ENCODE measurements around the gene DNAJC7.
A peak's percentile ranks its signal among the peaks of the same experiment; 100 is the strongest.

GRCh38 chr17:42016941-42017865, at the start of gene DNAJC7:
- TF ChIP-seq, protein P1, sequence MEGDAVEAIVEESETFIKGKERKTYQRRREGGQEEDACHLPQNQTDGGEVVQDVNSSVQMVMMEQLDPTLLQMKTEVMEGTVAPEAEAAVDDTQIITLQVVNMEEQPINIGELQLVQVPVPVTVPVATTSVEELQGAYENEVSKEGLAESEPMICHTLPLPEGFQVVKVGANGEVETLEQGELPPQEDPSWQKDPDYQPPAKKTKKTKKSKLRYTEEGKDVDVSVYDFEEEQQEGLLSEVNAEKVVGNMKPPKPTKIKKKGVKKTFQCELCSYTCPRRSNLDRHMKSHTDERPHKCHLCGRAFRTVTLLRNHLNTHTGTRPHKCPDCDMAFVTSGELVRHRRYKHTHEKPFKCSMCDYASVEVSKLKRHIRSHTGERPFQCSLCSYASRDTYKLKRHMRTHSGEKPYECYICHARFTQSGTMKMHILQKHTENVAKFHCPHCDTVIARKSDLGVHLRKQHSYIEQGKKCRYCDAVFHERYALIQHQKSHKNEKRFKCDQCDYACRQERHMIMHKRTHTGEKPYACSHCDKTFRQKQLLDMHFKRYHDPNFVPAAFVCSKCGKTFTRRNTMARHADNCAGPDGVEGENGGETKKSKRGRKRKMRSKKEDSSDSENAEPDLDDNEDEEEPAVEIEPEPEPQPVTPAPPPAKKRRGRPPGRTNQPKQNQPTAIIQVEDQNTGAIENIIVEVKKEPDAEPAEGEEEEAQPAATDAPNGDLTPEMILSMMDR (IDR thresholded peaks at IDR 0.05), result peak in 1 of 6 experiments; percentile 35
- peak; percentile 7 to 74 for TF ChIP-seq POLR2A (IDR thresholded peaks at IDR 0.05)
